ENCODE results near the gene SPATA31D4.

The SPATA31D4 gene

DNA sequence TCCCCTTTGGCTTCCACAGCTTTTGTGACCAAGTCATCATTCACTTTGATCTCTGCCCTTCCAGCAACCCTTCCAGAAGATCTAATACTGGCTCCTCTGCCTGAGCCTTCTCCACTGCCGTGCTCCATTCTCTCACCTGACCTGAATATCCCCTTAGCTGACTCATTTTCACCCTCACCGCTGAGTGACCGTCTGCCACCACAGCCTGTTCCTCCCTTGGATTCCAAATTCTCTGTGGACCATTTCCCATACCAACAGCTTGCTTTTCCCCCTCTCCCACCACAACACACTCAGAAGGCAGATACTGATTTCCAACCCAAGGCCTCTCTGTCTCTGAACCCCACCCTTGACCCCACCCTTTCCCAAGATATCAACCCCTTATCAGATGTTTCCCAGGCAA is 39.8 kb downstream of the SPATA31D4 start:
- DNase-seq: no peak

DNA sequence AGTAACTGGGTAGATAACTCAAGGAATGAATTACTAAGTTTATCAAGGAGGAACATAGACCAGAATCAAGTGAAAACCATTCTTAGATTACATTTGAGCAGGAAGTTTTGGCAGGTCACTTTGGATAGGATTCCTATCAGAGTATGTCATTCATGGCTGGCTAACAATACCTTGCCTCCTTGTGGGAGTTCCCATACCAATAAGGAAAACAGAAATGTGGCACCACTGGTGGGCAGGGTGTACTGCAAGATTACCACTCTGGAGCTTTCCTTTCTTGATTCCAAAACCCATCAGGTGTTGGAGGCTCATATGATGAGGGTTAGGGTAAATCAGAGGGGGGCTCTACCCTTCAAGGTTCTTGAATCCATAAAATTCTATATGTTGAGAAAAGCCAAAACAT is 41.7 kb downstream of the SPATA31D4 start:
- no peak for DNase-seq

DNA sequence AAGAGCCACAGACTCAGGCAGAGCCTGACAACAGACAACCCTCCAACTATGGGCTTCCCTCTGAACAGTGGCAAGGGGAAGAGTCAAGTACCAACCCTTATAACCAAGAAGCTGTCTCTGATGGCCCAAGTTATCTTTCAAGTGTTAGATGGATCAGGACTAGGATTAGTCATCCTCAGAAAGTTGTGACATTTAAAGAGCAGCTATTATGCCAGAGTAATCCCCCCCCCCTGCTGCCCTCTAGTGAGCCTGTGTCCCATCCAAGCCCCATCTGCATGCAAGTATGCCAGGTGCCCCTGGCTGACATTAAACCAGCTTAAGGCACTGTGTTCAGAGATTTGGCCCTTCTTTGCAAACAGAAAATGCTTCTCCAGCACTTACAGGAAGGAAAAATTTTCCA is 43.5 kb downstream of the SPATA31D4 start:
- no peak for DNase-seq

DNA sequence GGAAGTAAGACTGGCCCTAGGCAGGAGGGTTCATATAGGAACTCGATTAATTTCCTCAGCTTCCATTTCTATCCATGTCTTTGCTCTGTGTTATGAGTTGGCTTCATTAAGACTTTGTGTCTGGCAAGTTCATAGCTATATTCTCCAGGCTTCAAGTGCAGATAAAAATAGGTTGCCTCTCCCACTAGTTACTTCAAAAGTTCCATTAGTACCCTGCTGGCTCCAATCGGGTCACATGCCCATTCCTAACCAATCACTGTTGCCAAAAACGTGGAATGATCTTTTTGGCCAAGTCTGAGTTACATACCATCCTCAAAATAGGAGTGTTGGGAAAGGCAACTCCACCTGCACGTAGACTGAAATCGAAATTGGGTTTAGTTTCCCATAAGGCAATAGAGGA is 46.5 kb downstream of the SPATA31D4 start:
- no peak for DNase-seq

DNA sequence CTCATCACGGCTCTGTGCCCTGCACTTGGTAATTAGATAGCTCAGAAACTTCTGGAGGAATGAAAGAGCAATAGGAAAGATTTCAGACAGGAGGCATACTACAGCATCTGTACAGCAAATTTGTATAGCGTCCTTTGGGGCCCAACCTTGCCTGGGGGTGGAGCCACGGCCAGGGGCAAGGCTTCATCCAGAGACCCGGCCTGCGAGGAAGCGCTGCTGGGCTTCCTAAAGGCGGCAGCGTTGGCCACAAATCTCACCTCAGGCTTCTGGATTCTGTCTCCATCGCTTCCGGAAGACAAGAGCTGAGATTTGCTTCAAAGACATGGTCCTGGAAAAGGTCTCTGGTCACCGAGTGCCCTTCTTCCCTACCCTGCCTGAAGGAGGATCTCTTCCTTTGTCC is 48.1 kb downstream of the SPATA31D4 start:
- DNase-seq: no peak

DNA sequence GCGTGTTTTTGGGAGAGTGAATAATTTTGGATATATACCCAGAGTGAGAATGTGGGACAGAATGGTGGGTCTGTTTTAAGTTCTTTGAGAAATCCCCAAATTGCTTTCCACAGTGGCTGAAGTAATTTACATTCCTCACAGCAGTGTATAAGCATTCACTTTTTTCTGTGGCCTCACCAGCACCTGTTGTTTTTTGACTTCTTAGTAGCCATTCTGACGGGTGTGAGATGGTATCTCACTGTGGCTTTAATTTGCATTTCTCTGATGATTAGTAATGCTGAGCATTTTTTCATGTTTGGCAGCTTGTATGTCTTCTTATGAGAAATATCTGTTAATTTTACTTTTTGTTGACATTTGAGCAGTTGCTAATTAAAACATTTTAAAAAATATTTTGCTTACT is 51.0 kb downstream of the SPATA31D4 start:
- no peak for DNase-seq

DNA sequence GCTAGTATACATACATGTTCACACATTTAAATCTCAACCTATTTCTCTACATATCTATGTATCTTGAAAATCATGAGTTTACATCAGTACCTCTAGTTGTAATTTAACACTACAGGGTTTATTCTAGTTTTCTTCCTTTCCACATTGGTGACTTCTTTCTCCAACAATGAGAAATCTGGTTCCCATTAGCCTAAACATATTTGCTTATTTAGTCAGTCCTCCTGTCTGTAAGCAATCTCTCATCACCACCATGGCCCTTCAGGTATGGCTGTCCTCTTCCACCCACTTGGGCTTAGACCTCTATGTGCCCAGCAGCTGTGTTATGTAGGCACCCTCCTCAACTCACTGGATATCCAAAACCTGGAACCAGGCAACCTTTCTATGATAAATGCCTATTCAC is 52.3 kb downstream of the SPATA31D4 start:
- no peak for DNase-seq

DNA sequence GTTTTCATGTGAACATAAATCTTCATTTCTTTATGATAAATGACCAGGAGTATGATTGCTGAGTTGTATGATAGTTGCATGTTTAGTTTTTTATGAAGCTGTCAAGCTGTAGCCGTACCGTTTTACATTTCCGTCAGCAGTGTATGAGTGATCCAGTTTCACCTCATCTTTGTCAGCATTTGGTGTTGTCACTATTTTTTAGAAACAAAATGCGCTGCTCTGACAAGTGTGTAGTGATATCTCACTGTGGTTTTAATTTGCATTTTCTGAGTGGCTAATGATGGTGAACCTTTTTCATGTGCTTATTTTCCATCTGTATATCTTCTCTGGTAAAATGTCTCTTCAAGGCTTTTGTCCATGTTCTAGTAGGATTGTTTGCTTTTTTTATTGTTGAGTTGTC is 53.7 kb downstream of the SPATA31D4 start:
- DNase-seq: no peak

Measured in activated CD8-positive, alpha-beta memory T cell treated with anti-CD3 and anti-CD28 coated beads, Interleukin-2, amount 50 U/mL, for 48 hours (primary cell).